Kasumi-1 (cell line): ENCODE results near the gene KDM5A.

Experiments used
- DNase-seq, 2 experiments: peaks; one replicate each; lab custom pipeline; 2025; lab: John Stamatoyannopoulos, UW

Gene KDM5A

DNA sequence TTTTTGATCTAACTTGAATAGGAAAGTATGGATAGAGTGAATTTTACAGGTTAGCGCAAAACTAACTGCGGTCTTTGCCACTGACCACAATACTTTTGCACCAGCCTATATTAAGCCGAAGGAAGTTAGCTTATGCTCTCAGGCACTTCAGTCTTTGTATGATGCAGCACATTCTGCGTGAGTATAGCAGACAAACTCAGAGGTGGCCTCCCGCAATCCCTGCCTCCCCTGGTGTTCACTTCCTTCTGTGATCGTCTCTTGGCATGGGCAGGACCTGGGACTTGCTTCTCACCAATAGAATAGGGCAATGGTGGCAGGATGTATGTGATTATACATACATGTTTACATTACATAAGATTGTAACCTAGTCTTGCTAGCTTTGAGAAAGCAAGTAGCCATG, 116.2 kb downstream of the KDM5A start:
- DNase-seq: no peak

DNA sequence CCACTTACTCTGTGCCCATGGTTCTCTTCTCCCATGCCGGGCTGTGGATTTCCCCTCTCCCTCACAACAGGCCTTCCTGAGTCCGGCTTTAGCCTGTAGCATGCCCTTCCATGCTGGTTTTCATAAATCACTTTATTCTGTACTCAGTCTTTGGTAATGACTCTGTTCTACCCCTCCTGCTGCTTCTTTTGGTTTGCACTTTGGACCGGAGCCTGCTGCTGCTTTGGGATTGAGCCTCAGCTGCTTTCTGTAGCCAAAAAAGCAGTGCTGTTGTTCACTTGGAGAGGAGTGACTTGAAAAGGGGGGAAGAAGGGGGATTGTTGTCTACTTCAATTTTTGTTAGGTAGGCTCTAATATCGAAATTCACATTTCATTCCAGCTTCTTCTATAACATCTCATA, 118.0 kb downstream of the KDM5A start:
- no peak for DNase-seq

DNA sequence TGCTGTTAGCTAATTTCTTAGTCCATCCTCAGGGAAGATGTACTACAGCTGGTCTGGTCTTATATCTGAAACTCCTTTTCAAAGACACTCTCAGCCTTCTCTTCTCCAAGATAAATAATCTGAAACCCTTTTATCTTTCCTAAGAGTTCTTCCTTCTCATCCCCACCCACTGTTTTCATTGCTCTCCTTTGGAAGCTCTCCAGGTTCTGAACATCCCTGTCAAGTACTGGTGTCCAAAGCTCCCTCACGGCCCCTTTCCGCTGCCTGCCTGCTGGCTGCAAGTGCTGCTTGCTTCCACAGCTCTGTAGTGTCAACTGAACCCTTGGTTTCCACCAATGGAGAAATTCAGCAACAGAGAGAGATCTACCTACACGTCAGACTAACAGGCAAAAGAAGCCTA, 119.9 kb downstream of the KDM5A start:
- DNase-seq: no peak

GRCh38 chr12:268483-268840, 120.7 kb downstream of the KDM5A start:
- no peak for DNase-seq

DNA sequence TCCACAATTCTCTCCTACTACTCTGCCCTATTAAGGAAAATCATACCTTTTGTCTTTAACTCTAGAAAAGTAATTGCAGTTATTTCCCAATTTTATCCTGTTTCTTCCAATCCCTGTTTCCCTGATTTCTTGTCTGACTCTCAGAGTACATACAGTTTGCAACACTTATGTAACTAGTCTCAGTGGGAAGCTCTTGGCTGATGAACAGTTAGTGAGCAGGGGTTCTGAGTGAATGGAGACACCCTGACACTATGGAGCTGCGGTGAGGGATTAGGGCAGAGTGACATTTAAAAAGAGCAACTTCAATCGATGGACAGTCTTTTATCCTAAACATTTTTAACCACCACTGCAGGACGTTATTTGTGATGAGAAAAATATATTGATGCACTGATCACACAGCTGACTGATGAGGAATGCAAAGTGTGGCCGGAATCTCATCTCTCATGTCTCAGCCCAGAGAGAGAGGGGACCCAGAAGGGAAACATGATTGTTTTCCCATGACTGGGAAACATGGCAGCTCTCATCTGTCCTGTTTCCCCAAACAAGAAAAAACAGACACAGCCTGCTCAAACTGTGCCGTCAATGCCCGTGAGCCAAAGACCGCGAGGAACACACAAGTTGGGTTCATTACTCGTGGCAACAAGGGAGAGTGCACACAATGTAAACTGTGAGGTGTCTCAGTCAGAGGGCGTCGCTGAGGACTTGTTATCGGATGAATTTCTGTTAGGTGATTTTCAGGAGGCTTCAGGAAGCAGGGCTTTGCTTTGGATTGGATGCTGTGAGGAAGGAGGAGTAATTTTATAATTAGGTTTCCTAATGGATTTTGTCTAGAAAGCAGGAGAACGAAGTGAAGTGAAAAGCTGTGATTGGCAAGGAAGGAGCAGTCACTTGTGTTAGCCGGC, 121.3 kb downstream of the KDM5A start:
- DNase-seq: no peak

DNA sequence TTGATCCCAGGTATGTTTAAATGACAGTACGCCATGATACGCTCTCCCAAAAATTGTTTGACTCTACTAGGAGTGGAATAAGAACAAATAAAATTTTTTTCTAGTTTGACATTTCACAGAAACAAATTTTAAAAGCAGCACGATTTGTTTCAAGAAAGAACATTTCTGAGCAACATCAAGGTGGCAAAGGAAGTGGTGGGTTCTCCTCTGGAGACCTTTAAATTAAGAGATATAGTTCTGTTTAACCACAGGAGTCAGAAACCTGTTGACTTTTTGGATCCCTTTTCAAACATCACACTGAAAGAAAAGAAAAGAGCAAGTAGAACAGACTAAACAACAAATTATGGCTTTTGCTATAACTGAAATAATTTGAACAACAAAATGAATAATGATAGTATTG, 124.0 kb downstream of the KDM5A start:
- no peak for DNase-seq

DNA sequence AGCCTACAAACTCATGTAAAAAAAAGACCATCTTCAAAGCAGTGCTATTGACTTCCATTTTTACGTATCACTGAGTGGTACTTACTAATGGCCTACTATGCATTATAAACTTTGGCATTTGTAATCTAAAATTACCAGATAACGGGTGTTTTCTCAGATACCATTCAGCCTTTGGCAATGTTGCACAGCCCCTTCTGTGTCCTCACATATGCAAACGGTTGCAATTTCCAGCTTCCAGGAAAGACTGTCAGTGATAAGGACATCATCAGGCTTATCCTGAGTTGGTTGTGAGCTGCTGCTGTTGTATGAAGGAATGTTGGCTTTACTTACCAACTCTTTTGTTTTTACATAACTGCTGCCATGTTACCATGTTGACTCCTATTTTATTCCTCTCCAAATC, 124.9 kb downstream of the KDM5A start:
- no peak for DNase-seq

DNA sequence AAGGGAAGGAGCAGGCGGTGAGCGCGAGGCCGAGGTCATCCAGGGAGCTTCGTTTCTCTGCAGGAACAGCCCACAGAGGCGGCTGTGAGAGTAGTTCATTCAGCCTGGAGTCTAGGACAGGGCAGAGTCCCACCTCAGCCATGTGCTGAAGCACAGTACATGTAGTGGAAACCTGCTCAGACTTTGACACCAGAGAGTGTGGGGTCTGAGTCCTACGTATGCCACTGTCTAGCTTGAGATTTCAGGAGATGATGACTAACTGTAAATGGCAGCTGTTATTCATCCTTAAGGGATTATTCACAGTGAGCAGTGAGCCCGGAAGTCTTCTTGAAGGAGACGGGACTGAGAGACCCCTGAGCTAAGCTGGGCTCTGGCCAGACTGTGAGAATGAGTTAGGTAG, 125.5 kb downstream of the KDM5A start:
- no peak for DNase-seq

DNA sequence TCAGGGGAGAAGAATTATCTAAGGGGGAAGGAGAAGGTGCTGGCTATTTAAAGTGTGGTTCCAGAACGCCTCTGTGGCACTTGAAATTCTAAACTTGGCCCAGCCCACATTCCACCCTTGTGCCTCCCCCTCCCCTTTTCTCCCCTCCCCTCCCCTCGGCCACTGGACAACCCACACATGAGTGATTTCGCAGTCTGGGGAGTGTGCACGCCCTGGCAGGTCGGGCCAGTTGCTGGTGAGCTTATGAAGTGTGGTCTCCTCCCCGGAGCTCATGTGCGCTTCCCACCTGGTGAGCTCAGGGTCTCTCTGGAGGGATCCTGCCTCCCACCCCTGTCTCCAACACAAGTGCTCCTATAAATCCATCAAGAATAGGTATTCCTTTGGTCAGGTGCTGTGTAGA, 126.3 kb downstream of the KDM5A start, which contains the start of gene SLC6A13:
Gene SLC6A13, minus strand, starts transcription at position 20 of the 400 bp plus-strand sequence. CDS start 2,784 bp downstream, outside the sequence.
- no peak for DNase-seq

GRCh38 chr12:262113-262512, 127.0 kb downstream of the KDM5A start:
- DNase-seq: no peak

GRCh38 chr12:257521-258321, 131.4 kb downstream of the KDM5A start:
- no peak for DNase-seq

DNA sequence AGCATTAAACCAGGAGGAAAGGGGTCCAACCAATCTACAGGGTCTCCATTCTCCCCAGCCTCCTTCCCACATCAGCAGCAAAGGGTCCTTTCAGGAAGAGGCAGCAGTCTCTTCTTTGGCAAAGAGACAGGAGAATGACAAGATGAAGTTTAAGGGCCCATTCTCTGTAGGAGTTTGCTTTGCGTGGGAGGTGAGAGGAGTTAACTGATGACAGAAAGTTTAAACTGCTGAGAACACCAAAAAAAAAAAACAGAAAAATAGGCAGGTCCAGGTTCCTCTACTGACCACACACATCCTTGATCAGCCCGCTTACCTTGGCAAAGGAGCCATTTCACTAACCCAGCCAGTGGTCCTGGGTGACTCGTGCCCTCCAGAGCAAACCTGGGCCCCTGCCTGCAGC, 132.2 kb downstream of the KDM5A start:
- no peak for DNase-seq

DNA sequence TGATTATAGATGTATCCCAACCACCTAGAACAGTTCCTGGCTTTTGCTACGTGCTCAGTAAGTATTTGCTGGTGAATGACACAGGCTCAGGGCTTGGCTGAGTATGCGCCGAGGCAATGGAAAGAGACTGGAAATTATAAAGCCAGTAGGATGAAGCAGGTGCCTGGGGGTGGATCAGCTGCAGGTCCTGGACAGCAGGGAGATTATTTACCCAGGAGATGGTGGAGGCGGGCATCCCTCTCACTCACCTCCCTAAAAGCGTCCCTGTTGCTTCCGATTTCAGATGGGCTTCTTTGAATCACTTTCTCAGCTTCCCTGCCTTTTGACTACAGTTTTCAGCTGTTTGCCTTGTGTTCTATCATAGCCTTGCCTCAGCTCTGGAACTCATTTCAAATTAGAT, 132.9 kb downstream of the KDM5A start:
- DNase-seq: no peak

DNA sequence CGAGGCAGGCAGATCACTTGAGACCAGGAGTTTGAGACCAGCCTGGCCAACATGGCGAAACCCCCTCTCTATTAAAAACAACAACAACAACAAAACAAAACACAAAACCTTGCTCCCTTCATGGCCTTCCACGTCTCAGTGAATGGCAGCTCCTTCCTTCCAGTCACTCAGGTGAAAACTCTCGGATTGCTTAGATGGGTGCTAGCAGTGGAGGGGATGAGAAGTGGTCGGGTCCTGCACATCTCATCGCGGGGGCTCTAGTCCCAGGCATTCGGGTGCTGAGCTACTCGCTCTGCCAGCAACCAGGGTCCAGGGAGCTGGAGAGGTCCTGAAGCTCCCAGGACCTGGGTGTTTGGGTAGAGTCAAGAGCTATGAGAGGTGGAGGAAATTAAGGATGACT, 134.2 kb downstream of the KDM5A start:
- DNase-seq: no peak

DNA sequence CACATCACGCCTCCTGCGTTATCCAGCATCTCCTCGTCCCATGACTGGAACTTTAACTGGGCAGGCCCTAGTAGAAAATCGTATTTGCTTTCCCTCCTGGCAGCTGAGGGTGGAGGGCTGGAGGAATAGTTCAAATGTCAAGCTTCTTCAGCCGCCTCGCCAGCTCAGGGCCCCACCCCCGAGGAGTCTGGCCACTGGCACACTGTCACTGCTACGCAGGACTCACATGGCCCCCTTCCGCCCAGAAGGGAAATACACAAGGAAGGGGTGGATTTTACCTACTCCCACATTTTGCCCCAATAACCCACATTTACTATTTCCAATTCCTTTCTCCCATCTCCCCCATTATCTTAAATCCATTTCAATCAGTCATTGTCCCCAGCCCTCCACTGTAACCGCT, 135.1 kb downstream of the KDM5A start:
- DNase-seq: no peak

DNA sequence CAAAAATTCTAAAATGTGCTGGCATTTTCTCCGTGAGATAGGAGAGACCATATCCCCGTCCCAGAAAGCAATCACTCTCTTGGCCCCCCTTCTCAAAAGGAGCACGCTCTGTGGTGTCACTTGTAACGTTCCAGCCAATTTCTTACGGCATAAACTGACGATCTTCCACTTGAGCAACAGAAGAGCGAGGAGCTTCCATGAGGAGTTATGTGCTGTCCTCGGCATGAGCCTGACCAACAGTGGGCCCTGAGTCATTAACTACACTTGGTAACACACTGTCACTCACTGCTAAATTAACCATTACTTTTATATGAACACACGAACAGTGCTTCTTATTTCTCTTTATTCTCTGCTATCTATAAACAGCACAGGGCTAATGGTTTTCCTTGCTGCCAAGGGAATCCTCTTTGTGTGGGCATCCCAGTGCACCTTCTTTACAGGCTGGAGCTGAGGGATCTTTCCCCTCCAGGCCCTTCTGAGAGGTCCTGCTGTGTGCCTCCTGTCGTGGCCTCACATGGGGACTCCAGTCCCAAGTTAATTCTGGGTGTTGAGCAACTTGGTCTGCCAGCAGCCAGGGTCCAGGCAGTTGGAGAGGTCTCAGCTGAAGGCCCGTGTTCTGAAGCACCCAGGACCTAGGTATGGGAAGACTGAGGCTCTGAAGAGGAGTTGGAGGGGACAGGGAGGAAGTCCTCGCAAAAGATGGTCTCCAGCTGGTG, 135.8 kb downstream of the KDM5A start:
- no peak for DNase-seq

GRCh38 chr12:252636-253035, 136.5 kb downstream of the KDM5A start:
- DNase-seq: no peak

GRCh38 chr12:247271-247670, 141.8 kb downstream of the KDM5A start:
- no peak for DNase-seq

DNA sequence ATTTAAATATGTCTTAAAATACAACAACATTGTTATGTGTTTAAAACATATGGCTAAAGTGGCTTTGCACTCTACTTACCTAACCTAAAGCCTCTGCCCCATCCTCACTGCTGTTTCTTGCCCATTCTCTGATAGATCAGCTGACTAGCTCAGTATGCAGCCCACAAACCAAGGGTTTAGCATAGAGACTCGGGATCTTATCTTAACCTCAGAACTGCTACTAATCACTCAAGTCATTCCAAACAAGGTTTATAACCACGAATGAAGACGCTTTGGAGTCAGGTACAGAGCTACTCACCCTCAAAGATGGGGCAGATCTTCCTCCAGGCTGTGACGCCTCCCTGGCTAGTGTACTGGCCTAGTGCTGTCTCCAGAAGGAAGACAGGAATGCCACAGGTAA, 145.7 kb downstream of the KDM5A start:
- no peak for DNase-seq

DNA sequence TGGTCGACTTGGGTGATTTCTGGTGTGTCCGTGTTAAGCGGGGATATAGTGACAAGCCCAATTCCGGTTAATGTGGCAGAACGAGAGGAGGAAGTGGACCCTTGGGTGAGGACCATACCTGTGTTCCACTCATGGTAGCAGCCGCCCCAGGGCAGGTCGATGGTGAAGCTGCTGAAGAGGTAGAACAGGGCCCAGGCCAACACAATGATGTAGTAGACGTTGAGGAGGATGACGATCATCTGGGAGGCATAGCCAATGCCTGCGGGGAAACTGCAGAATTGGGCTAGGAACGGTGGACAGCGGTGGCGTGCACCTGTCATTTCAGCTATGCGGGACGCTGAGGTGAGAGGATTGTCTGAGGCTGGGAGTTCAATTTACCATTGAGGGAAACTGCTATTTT, 146.6 kb downstream of the KDM5A start:
- no peak for DNase-seq

DNA sequence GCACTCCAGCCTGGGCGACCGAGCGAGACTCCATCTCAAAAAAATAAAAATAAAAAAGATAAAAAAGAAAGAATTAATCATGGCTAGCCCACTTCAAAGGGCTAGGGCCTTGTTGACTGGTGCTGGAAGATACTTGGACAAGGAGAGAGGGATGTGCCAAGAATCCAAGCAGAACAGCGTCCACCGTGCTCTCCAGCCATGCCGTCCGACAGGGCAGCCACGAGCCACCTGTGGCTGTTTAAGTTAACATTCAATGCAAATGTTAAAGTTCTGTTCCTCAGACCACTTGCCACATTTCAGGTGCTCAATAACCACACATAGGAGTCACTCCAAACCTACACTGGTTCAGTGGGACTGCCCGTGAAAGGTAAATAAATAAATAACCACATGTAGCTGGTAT, 147.9 kb downstream of the KDM5A start:
- DNase-seq: no peak

DNA sequence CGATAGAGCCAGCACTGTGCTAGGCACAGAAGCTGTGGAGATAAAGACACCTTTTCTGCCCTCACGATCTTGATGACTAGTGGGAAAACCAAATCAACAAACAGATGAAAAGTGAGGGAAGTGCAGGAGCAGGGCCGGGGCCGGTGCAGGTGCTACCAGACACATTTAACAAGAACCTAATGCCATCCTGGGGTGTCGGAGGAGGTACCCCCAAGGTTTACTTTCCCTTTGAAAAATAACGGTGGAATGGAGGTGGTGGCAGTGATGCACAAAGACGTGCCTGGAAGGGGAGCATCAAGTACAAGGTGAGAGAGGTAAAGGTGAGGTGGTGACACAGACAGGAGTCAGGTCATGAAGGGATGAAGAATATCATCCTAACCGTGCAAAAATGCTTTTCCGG, 148.6 kb downstream of the KDM5A start:
- no peak for DNase-seq
